Trophoblast cell (in vitro differentiated cells and primary cell): Measurements from ENCODE around the gene HCAR2.
"Not testable (repeated sequence)": the region's sequence is repeated elsewhere in the genome, so short reads cannot be mapped to it uniquely, and the experiment has no call there.

Experiments used
- DNase-seq, 2 donors: peaks; one replicate each; pipeline ENCODE4 v3.0.0-alpha.2; 2016
- H2AFZ ChIP-seq: 2 replicates; pipeline ENCODE4 v1.6.1; 2013; ENCODE audit warnings: low read length, moderate library complexity, mild to moderate bottlenecking; ENCODE audit not compliant: insufficient read depth, poor library complexity
- H2AK5ac ChIP-seq: 2 replicates; pipeline ENCODE4 v1.6.1; 2013; ENCODE audit warnings: mild to moderate bottlenecking, low read length
- H2BK120ac ChIP-seq: 2 replicates; pipeline ENCODE4 v1.6.1; 2013; ENCODE audit warnings: low read length, mild to moderate bottlenecking, moderate library complexity; ENCODE audit not compliant: insufficient read depth, poor library complexity
- H2BK12ac ChIP-seq: 2 replicates; pipeline ENCODE4 v1.6.1; 2013; ENCODE audit warnings: mild to moderate bottlenecking, low read length, moderate library complexity
- H2BK5ac ChIP-seq: 2 replicates; pipeline ENCODE4 v1.6.1; 2013; ENCODE audit warnings: low read length, low read depth, moderate library complexity, mild to moderate bottlenecking; ENCODE audit not compliant: poor library complexity
- H3K14ac ChIP-seq: 2 replicates; pipeline ENCODE4 v1.6.1; 2013; ENCODE audit warnings: mild to moderate bottlenecking, low read length
- H3K18ac ChIP-seq: 2 replicates; pipeline ENCODE4 v1.6.1; 2013; ENCODE audit warnings: mild to moderate bottlenecking, low read length
- H3K23ac ChIP-seq: 2 replicates; pipeline ENCODE4 v1.6.1; 2013; ENCODE audit warnings: low read length
- H3K27ac ChIP-seq: 2 replicates; pipeline ENCODE4 v1.5.1; 2013; ENCODE audit warnings: low read depth, mild to moderate bottlenecking, inconsistent platforms, low read length, moderate library complexity
- H3K27me3 ChIP-seq: 2 replicates; pipeline ENCODE4 v1.6.1; 2013; ENCODE audit warnings: inconsistent platforms, mild to moderate bottlenecking, low read length, moderate library complexity; ENCODE audit not compliant: insufficient read depth
- H3K36me3 ChIP-seq, 2 experiments: 1 replicate in 1 of 2; 2 replicates in 1 of 2; pipeline ENCODE4 v1.6.1; 2013; ENCODE audit warnings: low read length in 2 of 2, mild to moderate bottlenecking in 2 of 2, moderate library complexity in 1 of 2; ENCODE audit not compliant: insufficient read depth in 2 of 2, control insufficient read depth in 1 of 2
- H3K4ac ChIP-seq: 2 replicates; pipeline ENCODE4 v1.6.1; 2013; ENCODE audit warnings: low read depth, mild to moderate bottlenecking, low read length, moderate library complexity
- H3K4me1 ChIP-seq, 2 experiments: 1 replicate in 1 of 2; 2 replicates in 1 of 2; pipeline ENCODE4 v1.6.1; 2013; ENCODE audit warnings: low read length in 2 of 2, mild to moderate bottlenecking in 2 of 2, moderate library complexity in 1 of 2; ENCODE audit not compliant: insufficient read depth in 2 of 2, control insufficient read depth in 1 of 2
- H3K4me2 ChIP-seq: 2 replicates; pipeline ENCODE4 v1.6.1; 2013; ENCODE audit warnings: inconsistent platforms, mild to moderate bottlenecking, low read length, moderate library complexity
- H3K4me3 ChIP-seq: 2 replicates; pipeline ENCODE4 v1.5.1; 2013; ENCODE audit warnings: mild to moderate bottlenecking, low read depth, low read length, inconsistent platforms
- H3K79me1 ChIP-seq: one replicate; pipeline ENCODE4 v1.6.1; 2013; ENCODE audit warnings: low read length
- H3K79me2 ChIP-seq: 2 replicates; pipeline ENCODE4 v1.6.1; 2013; ENCODE audit warnings: low read length, mild to moderate bottlenecking; ENCODE audit not compliant: control insufficient read depth, insufficient read depth, poor library complexity
- H3K9ac ChIP-seq: 2 replicates; pipeline ENCODE4 v1.6.1; 2013; ENCODE audit warnings: mild to moderate bottlenecking, low read length
- H3K9me3 ChIP-seq: 2 replicates; pipeline ENCODE4 v1.6.1; 2013; ENCODE audit warnings: low read depth, mild to moderate bottlenecking, control low read depth, inconsistent platforms, low read length; ENCODE audit not compliant: insufficient read depth
- H4K12ac ChIP-seq: 2 replicates; pipeline ENCODE4 v1.6.1; 2013; ENCODE audit warnings: low read depth, mild to moderate bottlenecking, low read length, moderate library complexity
- H4K8ac ChIP-seq: 2 replicates; pipeline ENCODE4 v1.6.1; 2013; ENCODE audit warnings: low read depth, mild to moderate bottlenecking, low read length, moderate library complexity
- H4K91ac ChIP-seq: one replicate; pipeline ENCODE4 v1.6.1; 2013; ENCODE audit warnings: low read depth, mild to moderate bottlenecking, low read length, moderate library complexity
- WGBS: extraction: QIAGEN DNeasy Blood & Tissue Kit; methylation state at CpG from one replicate; pipeline ENCODE4 v1.1.7; 2013; ENCODE audit warnings: missing lambda C conversion rate; ENCODE audit not compliant: insufficient read length, insufficient coverage; ENCODE audit errors: extremely low coverage; 5-methylcytosine and 5-hydroxymethylcytosine counted together

Gene HCAR2

DNA sequence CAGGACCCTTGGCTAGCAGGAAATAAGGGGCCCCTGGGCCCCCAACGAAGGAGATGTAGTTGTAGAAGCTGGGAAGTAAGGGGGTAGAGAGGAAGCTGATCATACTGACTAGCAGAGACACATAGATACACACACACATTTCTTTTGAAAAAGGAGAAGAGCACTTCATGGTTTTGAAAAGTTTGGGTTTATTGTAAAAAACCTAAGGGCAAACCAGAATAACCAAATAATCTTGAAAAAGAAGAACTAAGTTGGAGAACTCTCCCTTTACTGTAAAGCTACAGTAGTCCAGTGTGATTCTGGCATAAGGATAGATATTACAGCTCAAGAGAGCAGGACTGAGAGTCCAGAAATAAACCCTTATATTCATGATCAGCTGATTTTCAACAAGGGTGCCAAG lies 19.2 kb upstream of the HCAR2 start:
- H3K4me2 ChIP-seq: no peak overlapping the region
- peaks cover 14% of the 10 kb centered on the region for H3K79me1 ChIP-seq
- no peak overlapping the region for H3K14ac ChIP-seq
- H2BK12ac ChIP-seq: peak overlapping the region; percentile 69
- no peak overlapping the region for H4K8ac ChIP-seq
- no peak overlapping the region for H4K12ac ChIP-seq
- no peaks in the 10 kb centered on the region for H3K9me3 ChIP-seq
- no peak overlapping the region for H3K4me3 ChIP-seq
- no peak overlapping the region for H3K23ac ChIP-seq
- no peak for DNase-seq
- peak overlapping the region; percentile 72 for H2AK5ac ChIP-seq
- peak overlapping the region; percentile 35 for H2BK120ac ChIP-seq
- H3K9ac ChIP-seq: no peak overlapping the region
- H3K27ac ChIP-seq: no peak overlapping the region
- WGBS: no CpG with 5 or more reads among the region's 1 CpG
- H2AFZ ChIP-seq: no peak overlapping the region
- H4K91ac ChIP-seq: peak overlapping the region; percentile 28
- no peak overlapping the region for H3K4ac ChIP-seq
- H3K79me2 ChIP-seq: no peaks in the 10 kb centered on the region
- no peak overlapping the region for H2BK5ac ChIP-seq
- H3K27me3 ChIP-seq: no peaks in the 10 kb centered on the region
- no peak overlapping the region for H3K18ac ChIP-seq
- no peaks in the 10 kb centered on the region for H3K36me3 ChIP-seq
- H3K4me1 ChIP-seq: peaks cover 3 to 6% of the 10 kb centered on the region in 2 experiments

DNA sequence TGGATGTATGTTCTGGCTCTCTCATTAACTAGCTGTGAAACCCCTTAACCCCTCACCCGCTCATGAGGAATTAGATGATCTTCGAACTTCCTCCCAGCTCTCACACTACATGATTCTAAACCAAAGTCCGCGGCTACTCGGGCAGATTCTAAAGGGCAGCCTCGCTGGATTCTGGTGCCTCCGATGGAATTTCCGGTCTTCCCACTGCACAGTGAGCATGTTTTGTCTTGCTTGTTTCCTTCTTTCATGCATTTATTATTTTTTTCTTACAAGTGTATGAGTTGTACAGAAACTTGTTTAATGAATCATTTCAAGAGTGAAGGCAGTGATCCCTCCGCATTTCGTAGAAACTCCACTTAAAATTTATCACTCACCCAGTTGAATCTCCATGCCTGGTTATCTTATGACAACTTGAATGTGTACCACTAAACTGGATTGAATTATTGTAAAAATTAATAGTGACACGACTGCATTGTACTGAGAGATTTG lies 17.9 kb upstream of the HCAR2 start:
- H3K79me1 ChIP-seq: peaks cover 11% of the 10 kb centered on the region
- H4K8ac ChIP-seq: no peak overlapping the region
- H4K91ac ChIP-seq: peak overlapping the region; percentile 41
- H3K27me3 ChIP-seq: no peaks in the 10 kb centered on the region
- no peak overlapping the region for H3K4me3 ChIP-seq
- no peak overlapping the region for H3K4ac ChIP-seq
- no CpG with 5 or more reads among the region's 11 CpGs for WGBS
- H2BK120ac ChIP-seq: no peak overlapping the region
- peaks cover 0 to 6% of the 10 kb centered on the region in 2 experiments for H3K4me1 ChIP-seq
- no peak overlapping the region for H3K4me2 ChIP-seq
- no peaks in the 10 kb centered on the region for H3K79me2 ChIP-seq
- H3K27ac ChIP-seq: no peak overlapping the region
- H3K18ac ChIP-seq: no peak overlapping the region
- no peak overlapping the region for H2AK5ac ChIP-seq
- H4K12ac ChIP-seq: no peak overlapping the region
- H2BK12ac ChIP-seq: peak overlapping the region; percentile 71
- H3K14ac ChIP-seq: peak overlapping the region; percentile 45
- peak in 1 of 2 donors; percentile 29 for DNase-seq
- no peak overlapping the region for H3K23ac ChIP-seq
- peak overlapping the region; percentile 68 for H2BK5ac ChIP-seq
- no peaks in the 10 kb centered on the region for H3K9me3 ChIP-seq
- no peak overlapping the region for H2AFZ ChIP-seq
- H3K9ac ChIP-seq: no peak overlapping the region
- H3K36me3 ChIP-seq: no peaks in the 10 kb centered on the region

DNA sequence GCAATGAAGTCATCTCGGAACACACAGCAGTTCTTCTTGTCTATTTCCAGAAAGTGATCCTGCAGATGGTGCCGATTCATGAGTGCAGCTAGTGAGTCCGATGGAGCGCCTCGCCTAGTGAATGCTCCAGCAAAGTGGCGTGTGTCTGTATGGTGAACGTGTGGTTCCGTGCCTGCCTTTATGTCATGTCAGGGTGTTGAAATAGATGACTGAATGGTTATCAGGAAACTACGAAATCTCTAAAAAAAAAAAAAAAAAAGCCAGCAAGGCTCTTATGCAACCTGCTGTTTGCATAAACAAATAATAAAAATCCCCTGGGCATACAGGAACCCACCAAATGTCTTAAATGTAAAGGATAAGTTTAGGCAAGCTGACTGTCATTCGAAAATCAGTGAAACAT lies 13.5 kb upstream of the HCAR2 start, which contains the start of gene HCAR3:
Gene HCAR3, minus strand, starts transcription at position 154 of the 400 bp plus-strand sequence. Its CDS starts 74 bp downstream, at position 80.
- H3K9me3 ChIP-seq, H2BK120ac ChIP-seq, H2AFZ ChIP-seq, H4K12ac ChIP-seq, H3K27me3 ChIP-seq, H3K27ac ChIP-seq, H3K36me3 ChIP-seq, H3K18ac ChIP-seq, H2AK5ac ChIP-seq, H3K4ac ChIP-seq, H3K4me2 ChIP-seq, H3K79me1 ChIP-seq, H3K4me3 ChIP-seq, H4K8ac ChIP-seq, H3K4me1 ChIP-seq, H3K23ac ChIP-seq, H2BK5ac ChIP-seq, H3K79me2 ChIP-seq, H4K91ac ChIP-seq, H3K14ac ChIP-seq, H2BK12ac ChIP-seq, H3K9ac ChIP-seq: not testable (repeated sequence)
- no CpG with 5 or more reads among the region's 10 CpGs for WGBS
- DNase-seq: peak; percentile 58 to 59

DNA sequence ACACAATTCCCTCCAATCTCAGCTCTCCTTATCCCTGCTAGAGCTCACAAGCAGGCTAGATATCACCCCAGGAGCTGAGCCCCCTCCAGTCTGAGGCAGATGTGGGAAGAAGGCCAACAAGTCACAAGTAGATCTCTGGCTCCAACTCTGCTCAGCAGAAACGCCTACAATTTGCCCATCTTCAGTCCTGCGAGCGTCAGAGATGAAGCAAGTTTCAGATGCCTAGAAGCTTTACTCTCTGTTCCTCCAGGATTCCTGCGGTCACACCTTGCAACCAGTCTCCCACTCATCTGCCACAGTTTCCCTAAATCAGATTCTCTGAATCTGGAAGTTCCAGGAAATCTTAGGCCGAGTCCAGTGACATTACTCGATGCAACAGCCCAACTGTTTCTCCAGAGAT lies 12.1 kb upstream of the HCAR2 start:
- not testable (repeated sequence) for H3K4me2 ChIP-seq, H3K14ac ChIP-seq, H3K79me2 ChIP-seq, H3K9ac ChIP-seq, H4K8ac ChIP-seq, H3K4me1 ChIP-seq, H2BK12ac ChIP-seq, H3K79me1 ChIP-seq, H3K23ac ChIP-seq, H3K4ac ChIP-seq, H3K36me3 ChIP-seq, H3K9me3 ChIP-seq, H3K18ac ChIP-seq, H3K27ac ChIP-seq, H2BK5ac ChIP-seq, H3K27me3 ChIP-seq, H2AFZ ChIP-seq, H4K12ac ChIP-seq, H3K4me3 ChIP-seq
- no CpG with 5 or more reads among the region's 6 CpGs for WGBS
- H4K91ac ChIP-seq: peak overlapping the region; percentile 24
- peak in 1 of 2 donors; percentile 34 for DNase-seq
- H2BK120ac ChIP-seq: peak overlapping the region; percentile 33
- peak overlapping the region; percentile 29 for H2AK5ac ChIP-seq
